Astrocyte (in vitro differentiated cells and primary cell): ENCODE measurements around the gene DLD. TPM values are rescaled to one million over a fixed set of nuclear protein-coding genes. Genes with fewer than 3 reads are reported as not detected.
A peak's percentile ranks its signal among the peaks of the same experiment; 100 is the strongest.

Experiments
- DNase-seq: peaks from one replicate; pipeline ENCODE4 v3.0.0-alpha.2; 2010; ENCODE audit warnings: low read depth
- FAIRE-seq: peaks from 2 replicates; lab custom pipeline; 2011; peaks lifted over from hg19 to GRCh38; lab: Jason Lieb, UNC
- H2AFZ ChIP-seq: 2 replicates; pipeline ENCODE4 v1.6.0; 2012; ENCODE audit warnings: low read depth, low read length, inconsistent platforms
- H3K27ac ChIP-seq: 2 replicates; pipeline ENCODE4 v1.5.1; 2011; ENCODE audit warnings: low read depth, low read length, inconsistent platforms
- H3K27me3 ChIP-seq: 2 replicates; pipeline ENCODE4 v1.6.0; 2011; ENCODE audit warnings: low read length, inconsistent platforms; ENCODE audit not compliant: insufficient read depth
- H3K36me3 ChIP-seq: 2 replicates; pipeline ENCODE4 v1.5.1; 2011; ENCODE audit warnings: low read length, inconsistent platforms; ENCODE audit not compliant: insufficient read depth
- H3K4me1 ChIP-seq: 2 replicates; pipeline ENCODE4 v1.5.1; 2011; ENCODE audit warnings: low read length, inconsistent platforms; ENCODE audit not compliant: insufficient read depth
- H3K4me2 ChIP-seq: 2 replicates; pipeline ENCODE4 v1.6.0; 2012; ENCODE audit warnings: low read length, inconsistent platforms
- H3K4me3 ChIP-seq: 2 replicates; pipeline ENCODE4 v1.5.1; 2011; ENCODE audit warnings: low read depth, mild to moderate bottlenecking, low read length, inconsistent platforms; ENCODE audit not compliant: insufficient read depth
- H3K79me2 ChIP-seq: 2 replicates; pipeline ENCODE4 v1.6.0; 2012; ENCODE audit warnings: mild to moderate bottlenecking, low read length, inconsistent platforms; ENCODE audit not compliant: insufficient read depth
- H3K9ac ChIP-seq: 2 replicates; pipeline ENCODE4 v1.6.0; 2012; ENCODE audit warnings: mild to moderate bottlenecking, low read length, inconsistent platforms
- H3K9me3 ChIP-seq: 2 replicates; pipeline ENCODE4 v1.5.1; 2012; ENCODE audit warnings: low read depth, mild to moderate bottlenecking, low read length, inconsistent platforms; ENCODE audit not compliant: insufficient read depth
- H4K20me1 ChIP-seq: 2 replicates; pipeline ENCODE4 v1.6.0; 2012; ENCODE audit warnings: low read length, inconsistent platforms; ENCODE audit not compliant: insufficient read depth
- H3K27ac Mint-ChIP-seq: one replicate; pipeline ENCODE4 v1.8.0; 2021; ENCODE audit warnings: mild to moderate bottlenecking, mixed read lengths; ENCODE audit not compliant: unreplicated experiment
- H3K27me3 Mint-ChIP-seq: one replicate; pipeline ENCODE4 v1.8.0; 2021; ENCODE audit warnings: low read depth, mixed read lengths; ENCODE audit not compliant: unreplicated experiment
- H3K36me3 Mint-ChIP-seq: one replicate; pipeline ENCODE4 v1.8.0; 2021; ENCODE audit warnings: low read depth, mixed read lengths; ENCODE audit not compliant: unreplicated experiment
- H3K4me1 Mint-ChIP-seq: one replicate; pipeline ENCODE4 v1.8.0; 2021; ENCODE audit warnings: low read depth, mixed read lengths; ENCODE audit not compliant: unreplicated experiment
- H3K4me3 Mint-ChIP-seq: one replicate; pipeline ENCODE4 v1.8.0; 2021; ENCODE audit warnings: mild to moderate bottlenecking, moderate library complexity, mixed read lengths; ENCODE audit not compliant: unreplicated experiment
- H3K9me3 Mint-ChIP-seq: one replicate; pipeline ENCODE4 v1.8.0; 2021; ENCODE audit warnings: mild to moderate bottlenecking, mixed read lengths; ENCODE audit not compliant: unreplicated experiment
- EZH2 ChIP-seq: IDR thresholded peaks from 2 replicates; pipeline ENCODE4 v1.6.1; 2012; ENCODE audit warnings: mild to moderate bottlenecking, low read length, inconsistent platforms; ENCODE audit not compliant: insufficient read depth
- total RNA-seq: library from RNA; stranded (reverse); gene quantifications from 2 replicates; pipeline ENCODE4 v1.2.1, GENCODE V29; 2021
- TF ChIP-seq, protein P1 (sequence below): IDR thresholded peaks from 2 replicates; pipeline ENCODE4 v1.5.1; 2011; ENCODE audit warnings: low read depth, mild to moderate bottlenecking, inconsistent platforms, low read length, moderate library complexity; ENCODE audit not compliant: insufficient read depth

DLD gene
- total RNA-seq, 1 donor from 2014 or later = 73.1 TPM

DNA sequence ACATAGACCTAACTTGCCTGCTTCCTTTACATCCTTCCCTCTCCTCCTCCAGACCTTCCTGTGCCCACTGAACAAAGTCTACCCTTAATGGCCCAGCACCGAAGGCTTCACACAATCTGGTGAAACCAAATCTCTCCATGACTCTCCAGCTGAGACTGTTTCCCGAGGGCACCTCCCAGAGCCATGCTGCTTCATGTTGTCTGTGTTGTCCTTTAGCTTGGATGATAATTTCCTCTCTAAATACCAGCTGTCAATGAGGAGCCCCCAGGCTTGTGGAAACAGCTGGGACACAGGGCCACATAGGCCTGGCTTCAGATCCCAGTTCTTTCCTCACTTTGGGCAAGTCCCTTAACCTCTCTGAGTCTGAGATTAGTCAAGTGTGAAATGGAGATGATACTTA is 54.3 kb downstream of the DLD start:
- no peak overlapping the region for H3K9ac ChIP-seq
- H3K4me2 ChIP-seq = no peak overlapping the region
- peaks cover 16% of the 10 kb centered on the region for H4K20me1 ChIP-seq
- no peak overlapping the region for H3K4me3 ChIP-seq
- TF ChIP-seq EZH2 = no peak
- TF ChIP-seq, protein P1, sequence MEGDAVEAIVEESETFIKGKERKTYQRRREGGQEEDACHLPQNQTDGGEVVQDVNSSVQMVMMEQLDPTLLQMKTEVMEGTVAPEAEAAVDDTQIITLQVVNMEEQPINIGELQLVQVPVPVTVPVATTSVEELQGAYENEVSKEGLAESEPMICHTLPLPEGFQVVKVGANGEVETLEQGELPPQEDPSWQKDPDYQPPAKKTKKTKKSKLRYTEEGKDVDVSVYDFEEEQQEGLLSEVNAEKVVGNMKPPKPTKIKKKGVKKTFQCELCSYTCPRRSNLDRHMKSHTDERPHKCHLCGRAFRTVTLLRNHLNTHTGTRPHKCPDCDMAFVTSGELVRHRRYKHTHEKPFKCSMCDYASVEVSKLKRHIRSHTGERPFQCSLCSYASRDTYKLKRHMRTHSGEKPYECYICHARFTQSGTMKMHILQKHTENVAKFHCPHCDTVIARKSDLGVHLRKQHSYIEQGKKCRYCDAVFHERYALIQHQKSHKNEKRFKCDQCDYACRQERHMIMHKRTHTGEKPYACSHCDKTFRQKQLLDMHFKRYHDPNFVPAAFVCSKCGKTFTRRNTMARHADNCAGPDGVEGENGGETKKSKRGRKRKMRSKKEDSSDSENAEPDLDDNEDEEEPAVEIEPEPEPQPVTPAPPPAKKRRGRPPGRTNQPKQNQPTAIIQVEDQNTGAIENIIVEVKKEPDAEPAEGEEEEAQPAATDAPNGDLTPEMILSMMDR = no peak
- peaks cover 63% of the 10 kb centered on the region for H3K36me3 Mint-ChIP-seq
- no peak for DNase-seq
- H3K4me3 Mint-ChIP-seq = no peak overlapping the region
- H3K27me3 ChIP-seq = no peaks in the 10 kb centered on the region
- peaks cover 66% of the 10 kb centered on the region for H3K36me3 ChIP-seq
- no peaks in the 10 kb centered on the region for H3K27me3 Mint-ChIP-seq
- H3K9me3 ChIP-seq = no peaks in the 10 kb centered on the region
- H3K79me2 ChIP-seq = peaks cover 30% of the 10 kb centered on the region
- H2AFZ ChIP-seq = no peak overlapping the region
- H3K4me1 ChIP-seq = peaks cover 60% of the 10 kb centered on the region
- FAIRE-seq = no peak
- no peaks in the 10 kb centered on the region for H3K9me3 Mint-ChIP-seq
- no peak overlapping the region for H3K27ac Mint-ChIP-seq
- H3K27ac ChIP-seq = peak overlapping the region; percentile 53
- peaks cover 47% of the 10 kb centered on the region for H3K4me1 Mint-ChIP-seq

DNA sequence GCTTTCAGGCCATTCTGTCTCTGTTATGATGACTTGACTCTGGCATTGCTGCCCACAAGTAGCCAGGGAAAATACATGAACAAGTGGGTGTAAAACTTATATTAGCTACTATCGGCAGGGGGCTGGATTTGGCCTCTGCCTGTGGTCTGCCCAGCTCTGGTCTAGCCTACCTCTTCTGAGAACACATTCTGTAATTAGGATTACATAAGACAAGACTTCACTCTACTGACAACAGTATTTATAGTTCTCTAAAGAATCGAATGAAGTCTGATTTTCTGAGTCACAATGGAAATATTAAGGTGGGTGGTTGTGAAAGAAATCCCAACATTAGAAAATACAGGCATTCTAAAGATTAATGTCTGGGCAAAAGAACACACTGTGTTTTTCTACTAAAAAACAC is 55.5 kb downstream of the DLD start:
- peaks cover 63% of the 10 kb centered on the region for H3K4me1 ChIP-seq
- FAIRE-seq (no peak), DNase-seq (peak; percentile 75)
- H3K9me3 ChIP-seq = no peaks in the 10 kb centered on the region
- TF ChIP-seq, protein P1 = no peak
- TF ChIP-seq EZH2 = no peak
- H3K4me1 Mint-ChIP-seq = peaks cover 44% of the 10 kb centered on the region
- H3K27ac ChIP-seq = peak overlapping the region; percentile 71
- H3K27me3 Mint-ChIP-seq = no peaks in the 10 kb centered on the region
- H4K20me1 ChIP-seq = peaks cover 17% of the 10 kb centered on the region
- no peak overlapping the region for H3K4me3 ChIP-seq
- no peak overlapping the region for H3K4me3 Mint-ChIP-seq
- no peaks in the 10 kb centered on the region for H3K9me3 Mint-ChIP-seq
- no peaks in the 10 kb centered on the region for H3K27me3 ChIP-seq
- H3K9ac ChIP-seq = peak overlapping the region; percentile 47
- peaks cover 59% of the 10 kb centered on the region for H3K36me3 Mint-ChIP-seq
- H3K36me3 ChIP-seq = peaks cover 70% of the 10 kb centered on the region
- peak overlapping the region; percentile 52 for H3K4me2 ChIP-seq
- peak overlapping the region; percentile 68 for H3K27ac Mint-ChIP-seq
- H3K79me2 ChIP-seq = peaks cover 30% of the 10 kb centered on the region
- H2AFZ ChIP-seq = no peak overlapping the region

DNA sequence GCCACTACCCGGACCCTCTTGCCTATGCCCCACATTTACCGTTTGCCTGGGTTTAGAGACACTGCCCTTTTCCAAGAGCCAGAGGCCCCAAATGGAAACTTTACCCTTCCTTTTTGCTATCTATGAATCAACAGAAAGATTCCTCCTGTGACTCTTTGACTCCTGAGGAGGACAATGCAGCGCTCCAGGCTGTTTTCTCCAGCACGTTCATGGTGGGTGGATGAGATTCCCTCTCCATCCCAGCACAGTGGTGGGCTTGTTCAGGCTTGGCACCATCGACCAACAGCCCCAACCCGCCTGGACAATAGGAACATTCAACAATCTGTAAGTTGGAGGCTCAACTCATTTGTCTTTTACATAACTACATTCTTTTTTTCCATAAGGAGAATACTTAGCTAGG is 55.9 kb downstream of the DLD start:
- TF ChIP-seq, protein P1 = no peak
- no peak for TF ChIP-seq EZH2
- Histone ChIP-seq H3K4me1 (peaks cover 67% of the 10 kb centered on the region), H3K9ac (peak overlapping the region; percentile 47), H2AFZ (no peak overlapping the region), H4K20me1 (peaks cover 21% of the 10 kb centered on the region), H3K4me3 (no peak overlapping the region), H3K27ac (peak overlapping the region; percentile 71), H3K79me2 (peaks cover 30% of the 10 kb centered on the region), H3K27me3 (no peaks in the 10 kb centered on the region), H3K9me3 (no peaks in the 10 kb centered on the region), H3K4me2 (peak overlapping the region; percentile 52), H3K36me3 (peaks cover 74% of the 10 kb centered on the region)
- Mint-ChIP-seq H3K4me3 (no peak overlapping the region), H3K9me3 (no peaks in the 10 kb centered on the region), H3K27me3 (no peaks in the 10 kb centered on the region), H3K27ac (peak overlapping the region; percentile 68), H3K36me3 (peaks cover 59% of the 10 kb centered on the region), H3K4me1 (peaks cover 47% of the 10 kb centered on the region)
- FAIRE-seq (no peak), DNase-seq (no peak)
